Measurements from ENCODE around the gene HYOU1. TPM values are rescaled to one million over a fixed set of nuclear protein-coding genes. Genes with fewer than 3 reads are reported as not detected.
A peak's percentile ranks its signal among the peaks of the same experiment; 100 is the strongest.
"Not testable (repeated sequence)": the region's sequence is repeated elsewhere in the genome, so short reads cannot be mapped to it uniquely, and the experiment has no call there.

Gene HYOU1
- total RNA-seq, 1 experiment from 2014 or later = 117 TPM

DNA sequence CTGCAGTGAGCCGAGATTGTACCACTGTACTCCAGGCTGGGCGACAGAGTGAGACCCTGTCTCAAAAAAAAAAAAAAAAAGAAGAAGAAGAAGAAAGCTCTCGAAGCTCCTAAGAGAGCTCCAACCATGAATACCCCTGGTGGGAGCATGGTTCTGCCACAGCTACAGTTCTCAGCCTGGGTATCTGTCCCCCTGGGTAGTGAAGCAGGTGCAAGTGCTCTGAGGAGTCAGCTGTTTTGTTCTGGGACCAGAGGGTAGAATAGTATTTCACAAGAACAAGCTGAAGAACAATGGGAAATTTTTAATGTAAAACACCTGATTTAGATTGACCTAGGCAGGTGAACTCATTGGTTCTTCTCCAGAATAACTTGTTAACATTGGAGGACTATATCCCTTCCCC is 4.3 kb upstream of the HYOU1 start:
- POLR2A ChIA-PET (ENCODE audit: unreplicated experiment) = no interaction called here
- Histone ChIP-seq H3K79me2 (ENCODE audit: low read depth) (peaks cover 19% of the 10 kb centered on the region), H3K4me3 (no peak overlapping the region)

GRCh38 chr11:119059128-119059527 is 2.1 kb upstream of the HYOU1 start:
- CTCF ChIA-PET; H3K9me3 ChIP-seq (ENCODE audit: insufficient read depth, low read depth); H3K9me2 ChIP-seq (ENCODE audit: insufficient read depth); BruUV-seq (replicated peaks); DNase-seq; POLR2A ChIA-PET (ENCODE audit: unreplicated experiment); H3K4me2 ChIP-seq; intact Hi-C loops (cut with micrococcal nuclease; ENCODE audit: unreplicated experiment); H3K36me3 ChIP-seq (ENCODE audit: low read depth); H3K27ac ChIP-seq; H3K4me3 ChIP-seq; H3K27me3 ChIP-seq (ENCODE audit: insufficient read depth, low read depth); H2AFZ ChIP-seq: not testable (repeated sequence)
- H3K4me1 ChIP-seq (replicated peaks; ENCODE audit: insufficient read depth) = peaks cover 14% of the 10 kb centered on the region
- peaks cover 31% of the 10 kb centered on the region for H3K79me2 ChIP-seq (ENCODE audit: low read depth)
- peaks cover 17% of the 10 kb centered on the region; the same call in 1 of the 2 replicates for H3F3A ChIP-seq (ENCODE audit: insufficient read depth, low read depth)
- H4K20me1 ChIP-seq (ENCODE audit: insufficient read depth) = peaks cover 11% of the 10 kb centered on the region; the same call in 1 of the 2 replicates

More for the DNA sequence above, 4.3 kb upstream of the HYOU1 start:
- Histone ChIP-seq H3K9me3 (ENCODE audit: insufficient read depth, low read depth) (no peaks in the 10 kb centered on the region), H3K27me3 (ENCODE audit: insufficient read depth, low read depth) (no peaks in the 10 kb centered on the region), H4K20me1 (ENCODE audit: insufficient read depth) (no peaks in the 10 kb centered on the region), H2AFZ (no peak overlapping the region), H3F3A (ENCODE audit: insufficient read depth, low read depth) (peaks cover 20% of the 10 kb centered on the region), H3K27ac (no peak overlapping the region), H3K4me1 (replicated peaks; ENCODE audit: insufficient read depth) (peaks cover 8% of the 10 kb centered on the region), H3K36me3 (ENCODE audit: low read depth) (no peaks in the 10 kb centered on the region), H3K9me2 (ENCODE audit: insufficient read depth) (no peaks in the 10 kb centered on the region), H3K4me2 (no peak overlapping the region)
- TF ChIP-seq EZH2 (IDR thresholded peaks at IDR 0.05; ENCODE audit: low read depth) (no peak), CTCF (conservative IDR thresholded peaks at IDR 0.05) (no peak)
- CTCF ChIA-PET = interaction anchor here (0.6 to 0.7 kb wide), 2 partner anchors 123 to 256 kb away, joined by 4 to 7 read pairs; partner anchors contain the start of gene MCAM
- intact Hi-C loops (cut with micrococcal nuclease; ENCODE audit: unreplicated experiment) = no loop called here
- DNase-seq = peak in 1 of 2 experiments; percentile 1
- no TSS peak for BruUV-seq (replicated peaks)

- peak overlapping the region; percentile 98 for H3K4me2 ChIP-seq
- H3K9me3 ChIP-seq (ENCODE audit: insufficient read depth, low read depth) = no peaks in the 10 kb centered on the region
- ChIA-PET POLR2A (ENCODE audit: unreplicated experiment) (interaction anchor here (0.6 kb wide), 4 partner anchors 33 to 190 kb away, joined by 3 to 5 read pairs (median 4); partner anchors contain the start of gene C2CD2L), CTCF (interaction anchor here (0.6 to 1.0 kb wide), 3 partner anchors 11 to 796 kb away, joined by 3 to 4 read pairs (median 3); partner anchors contain the start of gene VPS11)
- intact Hi-C loops (cut with micrococcal nuclease; ENCODE audit: unreplicated experiment) = loop anchor here (2.0 kb wide), 2 partner anchors 38 to 140 kb away; a partner anchor contains a TSS
- peak overlapping the region; percentile 95 for H3K27ac ChIP-seq
- peaks cover 11% of the 10 kb centered on the region; the same call in 1 of the 2 replicates for H4K20me1 ChIP-seq (ENCODE audit: insufficient read depth)
- H3F3A ChIP-seq (ENCODE audit: insufficient read depth, low read depth) = peaks cover 17% of the 10 kb centered on the region; the same call in 1 of the 2 replicates
- H3K4me1 ChIP-seq (replicated peaks; ENCODE audit: insufficient read depth) = peaks cover 14% of the 10 kb centered on the region
- no peaks in the 10 kb centered on the region for H3K9me2 ChIP-seq (ENCODE audit: insufficient read depth)
- peak overlapping the region; percentile 87 for H2AFZ ChIP-seq
- H3K36me3 ChIP-seq (ENCODE audit: low read depth) = peaks cover 34% of the 10 kb centered on the region
- peak overlapping the region; percentile 90 for H3K4me3 ChIP-seq
- H3K27me3 ChIP-seq (ENCODE audit: insufficient read depth, low read depth) = no peaks in the 10 kb centered on the region
- H3K79me2 ChIP-seq (ENCODE audit: low read depth) = peaks cover 31% of the 10 kb centered on the region
- no TSS peak for BruUV-seq (replicated peaks)
- TF ChIP-seq EZH2 (IDR thresholded peaks at IDR 0.05; ENCODE audit: low read depth) (no peak), CTCF (conservative IDR thresholded peaks at IDR 0.05) (peak; percentile 27; the same call in 1 of the 2 replicates)
- peak; percentile 49 to 61 for DNase-seq
These were observed 495 bp downstream of the HYOU1 start for GRCh38 chr11:119056421-119056999.
